T-helper 9 cell (primary cell): Measurements from ENCODE around the gene KIF13A.
"Not testable (repeated sequence)": the region's sequence is repeated elsewhere in the genome, so short reads cannot be mapped to it uniquely, and the experiment has no call there.

Experiments
- DNase-seq: peaks from one replicate; pipeline ENCODE4 v3.0.0-alpha.2; 2020

KIF13A gene

DNA sequence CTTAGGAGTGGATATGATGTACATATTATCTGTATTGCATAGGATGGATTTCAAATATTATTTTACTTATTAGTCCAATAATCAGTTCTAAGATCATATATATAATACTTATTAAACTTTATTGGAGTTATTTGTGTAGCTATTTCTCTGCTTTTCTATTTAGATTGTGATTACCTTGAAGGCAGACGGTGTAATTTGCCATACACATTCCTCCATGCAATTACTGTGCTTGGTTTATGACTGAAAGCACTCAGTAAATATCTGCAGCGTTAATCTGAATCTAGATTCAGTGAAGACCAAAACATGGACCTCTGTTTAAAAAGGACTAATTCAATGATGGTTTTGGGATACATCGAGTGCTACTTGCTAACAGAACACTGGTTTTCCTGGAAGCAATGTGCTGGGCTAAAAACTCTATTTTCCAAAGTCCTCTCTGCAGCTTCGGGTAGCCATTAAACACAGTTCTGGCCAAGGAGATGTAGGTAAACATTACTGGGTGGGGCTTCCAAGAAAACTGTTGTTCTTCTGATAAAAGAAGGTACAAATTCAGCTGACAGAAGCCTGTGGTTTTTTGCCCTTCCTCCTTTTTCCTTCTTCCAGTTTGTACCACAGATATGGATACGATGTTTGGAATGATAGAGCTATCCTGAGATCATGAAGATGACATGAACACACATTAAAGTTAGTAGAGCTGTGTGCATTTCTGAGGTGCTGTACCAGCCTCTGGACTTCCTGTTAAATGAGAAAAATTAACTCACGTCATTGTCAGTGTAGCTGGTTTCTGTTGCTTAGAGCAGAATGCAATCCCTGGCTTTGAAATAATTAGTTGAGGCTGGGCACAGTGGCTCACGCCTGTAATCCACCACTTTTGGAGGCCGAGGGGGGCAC is 144.3 kb downstream of the KIF13A start:
- DNase-seq, result no peak

DNA sequence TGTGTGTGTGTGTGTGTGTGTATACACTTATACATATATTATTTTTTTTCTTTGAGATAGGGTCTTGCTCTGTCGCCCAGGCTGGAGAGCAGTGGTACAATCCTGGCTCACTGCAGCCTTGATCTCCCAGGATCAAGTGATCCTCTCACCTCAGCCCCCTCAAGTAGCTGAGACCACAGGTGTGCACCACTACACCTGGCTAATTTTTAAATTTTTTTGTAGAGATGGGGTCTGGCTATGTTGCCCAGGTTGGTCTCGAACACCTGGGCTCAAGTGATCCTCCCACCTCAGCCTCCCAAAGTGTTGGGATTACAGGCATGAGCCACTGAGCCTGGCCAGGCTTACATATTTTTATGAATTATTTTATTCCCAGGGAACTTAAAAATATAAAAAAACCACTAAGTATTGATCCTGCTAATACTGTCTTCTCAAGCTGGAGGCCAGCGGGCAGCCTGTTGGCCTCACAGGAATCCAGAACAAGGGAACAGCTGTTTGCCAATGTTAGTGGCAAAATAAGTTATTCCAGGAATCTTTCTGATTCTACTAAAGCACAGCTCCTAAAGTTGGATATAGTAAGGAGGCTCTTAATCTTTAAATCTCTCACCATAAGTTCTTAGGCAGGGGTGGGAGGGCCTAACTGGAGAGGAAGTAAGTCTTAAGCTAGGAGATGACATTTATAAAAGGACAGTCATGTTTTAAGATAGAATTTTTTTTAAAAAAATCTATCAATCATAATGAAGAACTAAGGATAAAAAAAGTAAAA is 145.2 kb downstream of the KIF13A start:
- DNase-seq, result no peak

DNA sequence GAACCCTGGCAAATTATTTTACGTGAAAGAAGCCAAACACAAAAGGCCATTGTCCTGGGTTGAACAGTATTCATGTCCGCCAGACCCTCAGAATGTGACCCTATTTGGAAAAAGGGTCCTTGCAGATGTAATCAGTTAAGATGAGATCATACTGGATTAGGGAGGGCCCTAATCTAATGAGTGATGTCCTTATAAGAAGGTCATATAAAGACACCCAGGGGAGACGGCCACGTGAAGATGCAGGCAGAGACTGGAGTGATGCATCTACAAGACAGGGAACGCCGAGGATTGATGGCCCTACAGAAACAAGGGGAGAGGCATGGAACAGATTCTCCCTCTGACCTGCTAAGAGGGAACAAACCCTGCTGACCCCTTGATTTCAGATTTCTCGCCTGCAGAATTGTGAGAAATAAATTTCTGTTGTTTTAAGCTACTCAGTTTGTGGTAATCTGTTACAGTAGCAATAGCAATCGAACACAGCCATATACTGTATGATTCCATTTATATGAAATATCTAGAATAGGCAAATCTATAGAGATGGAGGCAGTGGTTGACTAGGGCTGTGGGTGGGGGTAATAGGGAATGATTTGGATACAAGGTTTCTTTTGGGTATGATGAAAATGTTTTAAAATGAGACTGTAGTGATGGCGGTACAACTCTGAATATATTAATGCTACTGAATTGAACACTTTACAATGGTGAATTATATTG is 147.8 kb downstream of the KIF13A start:
- DNase-seq, result no peak

DNA sequence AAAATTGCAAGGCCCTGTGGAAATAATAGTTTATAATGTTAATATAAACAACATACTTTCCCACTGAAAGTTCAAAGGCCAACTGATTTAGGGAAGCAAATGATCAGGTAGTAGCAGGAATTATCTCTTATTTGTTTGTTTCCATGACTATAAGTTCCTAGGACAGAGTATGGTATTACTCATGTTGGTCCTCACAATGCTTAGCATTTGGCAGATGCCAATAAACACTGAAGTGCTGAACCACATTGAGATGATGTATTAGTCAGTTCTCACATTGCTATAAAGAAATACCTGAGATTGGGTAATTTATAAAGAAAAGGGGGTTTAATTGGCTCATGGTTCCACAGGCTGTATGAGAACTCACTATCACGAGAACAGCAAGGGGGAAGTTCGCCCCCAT is 151.1 kb downstream of the KIF13A start:
- DNase-seq, result no peak

DNA sequence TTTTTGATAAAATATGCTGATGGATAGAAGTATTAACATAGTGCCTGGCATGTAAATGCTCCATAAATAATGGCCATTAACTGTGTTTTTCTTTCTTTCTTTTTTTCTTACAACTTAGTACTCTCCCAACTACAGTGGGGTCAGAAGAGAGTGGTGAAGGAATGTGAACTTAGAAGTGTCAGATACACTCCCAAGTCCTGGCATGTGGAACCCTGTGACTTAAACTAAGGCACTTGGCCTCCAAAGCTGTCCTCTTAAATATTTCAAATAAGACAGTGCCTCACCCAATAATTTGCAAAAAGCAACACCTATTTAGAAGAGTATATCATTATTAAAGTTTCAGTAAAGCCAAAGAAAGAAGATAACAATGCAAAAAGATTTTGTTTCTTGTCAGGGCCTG is 151.7 kb downstream of the KIF13A start:
- no peak for DNase-seq

DNA sequence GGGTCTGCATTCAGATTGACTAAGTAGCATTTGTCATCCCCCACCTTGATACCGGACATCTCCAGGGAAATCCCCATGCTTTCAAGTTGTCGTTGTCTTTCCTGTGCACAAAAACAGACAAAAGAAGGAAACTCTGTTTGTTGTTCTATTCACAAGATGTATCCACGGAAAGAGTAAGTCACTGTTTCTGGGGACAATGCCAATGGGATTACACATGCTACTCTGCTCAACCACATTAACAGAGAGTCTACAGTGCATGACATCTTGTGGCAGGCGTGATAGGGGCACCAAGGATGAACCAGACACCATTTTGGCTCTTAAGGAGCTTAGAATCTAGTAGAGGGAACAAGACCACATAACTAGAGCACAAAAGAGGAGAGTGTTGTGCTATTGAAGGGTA is 156.3 kb downstream of the KIF13A start:
- no peak for DNase-seq

DNA sequence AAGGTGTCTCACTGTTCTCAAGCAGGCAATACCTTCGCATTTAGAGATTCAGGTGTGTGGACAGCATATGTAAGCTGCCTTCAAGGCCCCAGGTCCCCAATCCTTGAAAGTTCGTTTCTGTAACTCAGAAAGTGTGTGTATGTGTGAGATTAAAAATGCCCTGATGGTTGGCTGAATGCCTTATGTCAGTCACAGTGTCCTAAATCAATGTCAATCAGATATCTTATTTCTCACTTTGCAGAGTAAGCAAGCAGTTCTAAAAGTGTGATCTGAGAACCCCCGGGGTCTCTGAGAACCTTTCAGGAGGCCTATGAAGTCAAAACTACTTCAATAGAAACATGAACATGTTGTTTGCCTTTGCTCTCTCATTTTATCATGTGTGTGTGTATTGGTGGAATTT is 157.5 kb downstream of the KIF13A start:
- DNase-seq, result no peak

DNA sequence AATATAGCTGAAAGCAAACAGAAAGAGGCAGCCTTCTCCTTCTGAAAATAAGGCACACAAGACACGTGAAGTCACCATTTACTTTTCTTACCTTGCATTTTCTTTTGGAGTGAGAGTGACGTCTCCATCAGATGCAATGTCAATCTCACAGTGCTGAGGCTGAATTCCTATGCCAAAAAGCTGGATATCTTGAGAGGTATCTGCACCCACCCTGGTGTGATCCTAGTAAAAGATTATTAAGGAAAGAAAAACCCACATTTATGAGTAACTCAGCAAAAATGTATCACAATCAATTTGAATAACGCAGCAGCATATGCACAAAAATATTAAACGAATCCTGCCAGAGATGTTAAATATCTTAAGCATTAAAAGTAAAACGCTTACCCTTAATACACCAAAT is 159.3 kb downstream of the KIF13A start:
- DNase-seq, result no peak

DNA sequence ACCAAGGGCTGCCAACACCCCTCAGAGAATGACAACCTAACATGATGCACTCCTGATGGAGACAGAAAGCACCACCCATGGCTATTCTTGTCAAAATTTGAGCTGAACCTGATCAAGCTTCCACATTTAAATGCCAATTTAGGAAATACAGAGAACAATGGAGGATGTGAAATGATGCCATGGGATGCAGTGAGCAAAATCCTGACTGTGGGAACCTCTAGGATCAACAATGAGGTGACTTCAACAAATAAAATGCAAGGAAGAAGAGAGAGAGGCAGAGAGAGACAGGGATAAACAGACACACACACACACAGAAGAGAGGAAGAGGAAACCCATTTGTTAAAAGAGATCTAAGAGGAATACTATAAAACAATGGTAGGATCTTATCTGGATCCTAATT is 161.1 kb downstream of the KIF13A start:
- DNase-seq, result no peak

DNA sequence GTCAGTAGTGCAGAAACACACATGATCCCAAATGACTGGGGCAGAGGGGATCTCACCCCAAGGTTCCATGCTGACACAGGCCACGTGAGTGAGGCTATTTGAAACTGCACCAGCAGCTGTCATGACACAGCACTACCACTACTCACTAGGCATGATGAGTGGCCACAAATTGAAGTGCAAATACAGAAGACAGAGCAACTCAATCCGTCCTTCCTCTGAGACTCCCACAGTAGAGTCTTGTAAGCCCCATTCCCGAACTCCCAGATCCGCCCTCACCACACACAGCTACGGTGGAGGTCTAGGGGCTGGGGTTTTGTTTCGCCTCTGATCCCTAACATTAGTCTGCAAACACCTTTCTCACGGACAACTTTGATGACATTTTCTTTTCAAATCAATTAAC is 167.4 kb downstream of the KIF13A start:
- no peak for DNase-seq

DNA sequence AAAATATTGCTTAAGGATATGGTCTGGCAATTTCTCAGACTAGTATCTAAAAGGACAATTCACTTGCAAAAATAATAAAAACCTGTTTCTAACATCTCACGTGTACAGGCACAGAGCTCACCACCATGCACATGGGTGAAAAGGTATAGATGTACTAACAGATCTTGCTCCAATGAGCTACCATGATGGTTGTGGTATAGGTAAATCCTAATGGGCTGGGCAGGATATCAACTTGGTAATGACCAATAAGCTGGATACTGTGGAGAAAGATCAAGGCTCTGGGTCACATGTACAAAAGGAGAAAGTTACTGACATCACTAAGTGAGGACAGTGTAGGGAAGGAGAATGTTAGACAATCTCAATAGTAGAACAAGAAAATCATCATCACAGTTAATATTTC is 169.7 kb downstream of the KIF13A start:
- no peak for DNase-seq

DNA sequence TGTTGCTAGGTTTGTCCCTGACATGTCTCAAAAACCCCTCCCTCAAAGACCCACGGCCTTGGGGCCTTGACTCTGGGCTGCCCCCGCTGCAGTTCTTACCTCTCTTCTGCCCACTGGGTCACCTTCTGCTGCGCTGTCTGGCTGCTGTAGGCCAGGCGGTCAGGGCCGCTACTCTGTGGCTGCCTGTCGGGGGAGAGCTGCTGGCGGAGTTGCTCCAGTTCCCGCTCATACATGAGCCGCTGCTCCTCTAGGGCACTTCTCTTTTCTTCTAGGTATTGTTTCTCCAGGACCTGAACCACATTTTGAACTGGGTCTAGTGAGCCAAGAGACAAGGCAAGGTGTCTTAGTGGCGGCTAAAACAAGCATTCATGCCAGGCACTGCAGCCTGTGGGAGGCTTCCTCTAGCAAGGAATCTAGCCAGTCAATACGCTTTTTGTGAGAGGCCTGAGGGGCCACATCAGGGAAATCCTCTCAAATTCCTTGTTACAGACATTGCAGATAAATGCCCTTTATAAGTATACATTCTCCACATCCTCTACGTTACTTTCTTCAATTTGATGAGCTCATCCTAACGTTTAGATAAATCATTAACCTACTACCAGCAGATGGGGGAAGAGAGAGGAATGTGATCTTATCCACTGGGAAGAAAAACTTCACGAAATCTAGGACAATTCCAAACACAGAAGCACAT is 170.4 kb downstream of the KIF13A start:
- DNase-seq, result no peak

DNA sequence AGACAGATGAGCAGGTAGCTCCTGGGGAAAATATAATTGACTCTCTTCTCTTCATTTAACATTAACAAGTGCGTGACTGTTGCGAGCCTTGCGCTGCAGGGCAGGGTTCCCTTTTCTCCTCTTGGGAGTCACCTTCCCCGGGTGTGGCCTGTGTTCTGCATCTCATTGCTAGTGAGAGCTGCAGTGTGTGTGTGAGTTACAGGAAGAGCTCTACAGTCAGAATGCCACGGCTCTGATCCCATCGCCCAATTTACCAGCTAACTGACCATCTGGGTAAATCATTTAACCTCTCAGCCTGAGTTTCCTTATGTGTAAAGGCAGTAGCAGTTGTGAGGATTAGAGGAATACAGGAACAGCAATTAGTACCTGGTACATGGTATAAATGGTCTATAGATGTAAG is 173.9 kb downstream of the KIF13A start:
- DNase-seq, result no peak

DNA sequence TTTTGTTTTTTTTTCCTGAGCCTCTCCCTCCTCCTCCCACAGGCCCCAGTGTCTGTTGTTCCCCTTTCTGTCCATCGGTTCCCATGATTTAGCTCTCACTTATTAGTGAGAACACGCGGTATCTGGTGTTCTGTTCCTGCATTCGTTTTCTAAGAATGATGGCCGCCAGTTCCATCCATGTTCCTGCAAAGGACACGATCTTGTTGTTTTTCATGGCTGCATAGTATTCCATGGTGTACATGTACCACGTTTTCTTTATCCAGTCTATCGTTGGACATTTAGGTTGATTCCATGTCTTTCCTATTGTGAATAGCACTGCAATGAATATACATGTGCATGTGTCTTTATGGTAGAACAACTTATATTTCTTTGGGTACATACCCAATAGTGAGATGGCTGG is 175.1 kb downstream of the KIF13A start:
- no peak for DNase-seq

DNA sequence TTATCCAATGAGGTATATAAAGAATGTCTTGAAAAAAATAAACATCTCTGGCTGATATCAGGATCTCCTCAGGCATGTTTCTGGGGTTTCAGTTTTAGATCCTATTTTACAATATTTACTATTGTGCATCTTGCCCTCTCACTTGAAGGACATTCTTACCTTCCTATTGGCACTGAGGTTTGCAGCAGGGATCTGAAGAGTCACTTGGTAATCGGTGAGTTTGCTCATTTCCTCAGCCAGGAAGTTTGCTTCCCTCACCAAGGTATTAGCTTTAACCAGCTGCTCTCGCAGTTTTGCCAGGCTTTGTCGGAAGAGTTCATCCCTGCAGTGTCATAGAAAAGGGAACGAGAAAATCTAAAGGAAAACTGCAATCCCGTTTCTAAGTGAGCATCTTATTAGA is 178.8 kb downstream of the KIF13A start:
- DNase-seq, result no peak

DNA sequence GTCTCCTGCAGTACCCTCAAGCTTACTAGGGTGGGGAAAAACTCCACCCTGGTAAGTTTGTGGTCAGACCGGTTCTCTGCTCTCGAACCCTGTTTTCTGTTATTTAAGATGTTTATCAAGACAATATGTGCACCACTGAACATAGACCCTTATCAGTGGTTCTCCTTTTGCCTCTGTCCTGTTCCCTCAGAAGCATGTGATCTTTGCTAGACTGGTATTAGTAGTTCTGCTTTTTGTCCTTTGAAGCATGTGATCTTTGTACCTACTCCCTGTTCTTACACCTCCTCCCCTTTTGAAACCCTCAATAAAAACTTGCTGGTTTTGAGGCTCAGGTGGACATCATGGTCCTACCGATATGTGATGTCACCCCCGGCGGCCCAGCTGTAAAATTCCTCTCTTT is 180.0 kb downstream of the KIF13A start:
- not testable (repeated sequence) for DNase-seq

DNA sequence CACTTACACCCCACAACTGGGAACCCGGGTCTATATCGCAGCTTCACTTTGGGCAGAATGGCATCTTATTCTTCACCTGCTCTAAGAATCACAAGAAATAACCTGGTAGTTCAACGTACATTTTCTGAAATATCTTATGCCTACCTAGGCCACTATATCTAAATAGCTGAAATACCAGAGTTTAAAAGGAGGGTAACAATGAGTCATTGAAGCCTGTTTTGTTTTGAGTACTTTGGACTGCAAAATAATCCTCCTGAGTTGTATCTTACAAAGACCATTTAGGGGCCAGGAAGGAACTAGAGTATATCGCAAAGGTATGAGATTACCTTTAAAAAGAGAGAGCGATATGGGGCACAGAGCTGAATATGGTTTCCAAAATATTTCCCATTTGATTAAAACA is 184.0 kb downstream of the KIF13A start:
- no peak for DNase-seq

DNA sequence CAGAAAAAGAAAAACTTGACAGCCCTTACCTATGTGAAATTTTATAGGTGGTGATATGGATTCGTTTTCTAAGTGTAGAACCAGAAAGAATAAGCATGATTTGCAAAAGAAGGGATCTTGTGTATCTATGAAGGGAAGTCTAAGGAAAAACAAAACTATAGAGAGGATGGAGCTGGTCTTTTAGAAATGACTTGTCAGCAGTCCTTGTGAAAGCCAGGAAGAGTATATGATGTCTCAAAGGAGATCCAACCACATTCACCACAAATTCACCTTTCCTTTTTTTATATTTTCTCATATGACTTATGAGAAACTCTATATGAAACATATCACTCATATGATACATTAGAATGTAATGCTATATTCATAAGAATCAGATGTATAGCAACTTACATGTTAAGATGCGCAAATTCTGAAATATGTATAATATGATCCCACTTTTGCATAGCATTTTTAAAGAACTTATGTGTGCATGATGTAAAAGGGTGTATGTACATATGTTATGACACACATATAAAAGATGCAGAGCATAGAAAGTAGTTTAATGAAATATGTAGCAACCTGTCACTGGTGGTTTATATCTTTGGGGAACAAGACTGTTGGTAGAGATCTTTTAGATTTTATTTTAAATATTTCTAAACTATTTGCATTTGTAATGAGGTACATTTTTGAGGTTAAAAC is 188.8 kb downstream of the KIF13A start:
- DNase-seq, result no peak

DNA sequence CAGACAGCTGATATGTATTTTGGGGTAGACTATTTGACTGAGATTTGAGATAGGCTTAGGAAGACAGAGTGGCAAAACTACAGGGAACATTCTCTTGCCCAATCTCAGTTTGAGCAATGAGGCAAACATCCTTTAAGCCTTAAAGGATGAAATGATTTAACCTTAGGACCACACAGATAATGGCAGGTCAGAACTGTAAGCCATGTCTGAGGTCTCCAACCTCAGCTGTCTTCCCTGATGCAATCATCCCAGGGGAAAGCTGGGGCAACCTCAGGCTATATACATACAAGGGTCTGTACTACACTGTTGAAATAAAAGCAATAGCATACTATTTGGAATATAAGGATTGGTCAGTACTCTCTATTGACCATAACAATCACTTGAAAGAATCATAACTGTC is 196.9 kb downstream of the KIF13A start:
- no peak for DNase-seq

DNA sequence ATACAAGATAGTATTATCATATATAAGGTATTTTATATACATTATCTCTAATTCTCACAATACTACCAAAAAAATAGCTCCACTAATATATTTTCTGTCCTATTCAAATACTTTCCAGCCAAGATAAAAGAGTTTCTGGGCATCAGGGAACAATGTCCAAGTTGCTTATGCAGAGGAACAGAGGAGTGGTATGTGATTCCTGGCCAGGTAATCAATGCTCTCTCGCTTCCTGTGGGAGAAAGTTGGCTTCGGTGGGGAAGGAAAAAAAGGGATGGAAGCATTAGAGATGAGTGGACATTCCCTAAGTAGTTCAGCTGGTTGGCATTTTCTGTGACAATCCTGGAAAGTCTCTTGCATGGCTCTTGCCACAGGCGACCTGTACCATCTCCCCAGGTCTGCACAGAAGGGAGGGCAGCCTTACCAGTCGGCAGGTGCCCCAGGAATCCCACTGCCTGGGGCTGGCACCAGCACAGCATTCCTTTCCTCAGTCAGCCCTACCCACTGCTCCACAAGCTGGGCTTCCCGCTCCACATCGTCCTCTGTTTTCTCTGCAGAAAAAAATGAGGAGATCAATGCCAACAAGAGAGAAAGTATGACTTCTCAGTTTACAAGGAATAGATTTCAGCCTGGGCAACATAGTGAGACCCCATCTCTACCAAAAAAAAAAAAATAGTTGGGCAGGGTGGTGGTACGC is 202.2 kb downstream of the KIF13A start:
- DNase-seq, result no peak

DNA sequence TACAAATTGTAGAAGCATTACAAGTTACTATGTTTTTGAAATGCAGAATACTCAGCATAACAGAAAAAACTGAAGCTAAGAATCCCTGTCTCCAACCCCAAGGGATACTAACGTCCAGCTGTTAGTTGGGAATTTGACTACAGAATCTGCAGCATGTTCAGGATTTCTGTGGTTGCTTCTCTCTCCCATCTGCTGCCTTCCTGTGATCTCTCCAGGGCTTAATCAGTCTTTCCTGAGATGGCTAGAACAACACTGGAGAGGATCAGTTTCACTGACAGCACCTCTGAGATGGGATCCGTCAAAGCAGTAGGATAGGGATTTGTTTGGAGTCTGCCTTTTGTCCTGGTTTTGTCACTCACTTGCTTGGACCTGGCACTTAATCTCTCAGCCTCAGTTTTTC is 207.4 kb downstream of the KIF13A start:
- no peak for DNase-seq

DNA sequence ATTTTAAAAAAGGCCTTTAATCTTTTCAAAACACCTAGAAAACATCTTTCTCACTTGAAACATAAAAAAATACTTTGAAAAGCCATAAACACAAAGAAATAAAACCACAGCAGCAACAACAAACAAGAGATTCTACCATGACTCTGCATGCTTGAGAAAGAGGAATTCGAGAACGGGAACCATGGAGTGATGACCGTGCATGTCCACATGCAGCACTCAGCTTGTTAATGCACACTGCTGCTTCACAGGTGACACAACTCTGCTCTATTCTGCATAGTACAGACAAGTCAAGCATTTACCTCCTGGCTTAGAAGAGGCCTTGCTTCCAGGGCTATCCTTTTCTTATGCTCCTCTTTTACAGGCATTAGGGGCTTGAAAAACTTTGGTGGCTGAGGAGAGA is 215.8 kb downstream of the KIF13A start:
- DNase-seq, result no peak
